ENCODE data around the gene CCDC88C. TPM values are rescaled to one million over a fixed set of nuclear protein-coding genes. Genes with fewer than 3 reads are reported as not detected.

CCDC88C gene
- total RNA-seq, 2 donors from 2014 or later = 98.8 to 113 TPM

DNA sequence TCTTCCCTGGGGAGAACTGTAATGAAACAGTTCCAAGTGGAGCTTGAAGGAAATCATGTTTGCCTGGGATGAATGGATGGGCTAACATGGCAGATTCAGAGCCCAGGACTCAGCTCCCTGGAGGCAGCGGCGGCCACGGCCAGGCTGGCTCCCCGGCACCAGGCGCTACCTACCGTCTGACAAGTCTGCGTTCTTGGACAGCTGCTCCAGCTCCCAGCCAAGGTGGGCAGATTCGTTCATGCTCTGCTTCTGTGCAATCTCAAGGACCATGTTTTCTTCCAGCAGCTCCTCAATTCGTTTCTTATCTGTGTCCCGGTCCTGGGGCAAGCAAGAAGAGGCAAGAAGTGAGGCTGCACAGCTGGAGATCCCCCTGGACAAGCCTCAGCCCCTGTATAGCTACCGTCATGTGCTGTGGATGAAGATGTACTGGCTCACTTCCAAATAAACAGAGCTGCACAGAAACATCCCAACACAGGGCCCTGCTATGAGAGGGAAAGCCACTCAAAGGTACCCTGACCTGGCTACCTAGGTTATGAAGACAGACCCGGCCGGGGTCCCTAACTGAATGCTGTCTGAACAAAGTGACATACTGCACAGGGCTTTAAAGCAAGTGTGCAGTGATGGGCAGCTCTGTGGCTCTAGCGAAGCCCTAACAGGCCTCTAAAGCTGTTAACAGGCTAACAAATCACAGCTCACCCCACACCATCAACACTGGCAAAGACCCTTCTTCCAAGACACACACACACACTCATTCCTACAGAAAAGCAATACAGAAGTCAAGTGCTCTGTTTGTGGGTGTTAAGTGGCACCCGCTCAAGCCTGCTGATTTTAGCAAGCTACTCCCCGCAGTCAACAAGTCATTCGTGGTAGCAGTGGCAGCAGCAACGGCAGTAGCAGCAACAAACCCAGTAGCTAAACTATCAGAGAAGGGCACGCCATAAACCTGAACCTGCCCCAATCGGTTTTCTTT, 92.7 kb downstream of the CCDC88C start:
- Mint-ChIP-seq H3K36me3 (peaks cover 30% of the 10 kb centered on the region in 2 donors), H3K27ac (peak overlapping the region; percentile 97), H3K9me3 (no peaks in the 10 kb centered on the region)
- no peak for ATAC-seq
- DNase-seq (ENCODE audit: low spot score in 2 of 2) = no peak

- H3K36me3 Mint-ChIP-seq = peaks cover 30 to 34% of the 10 kb centered on the region in 2 donors
- ATAC-seq (peak; percentile 84 to 89), DNase-seq (ENCODE audit: low spot score in 2 of 2) (peak; percentile 90 to 98)
Observed at GRCh38 chr14:91323671-91324605, 93.7 kb downstream of the CCDC88C start.

DNA sequence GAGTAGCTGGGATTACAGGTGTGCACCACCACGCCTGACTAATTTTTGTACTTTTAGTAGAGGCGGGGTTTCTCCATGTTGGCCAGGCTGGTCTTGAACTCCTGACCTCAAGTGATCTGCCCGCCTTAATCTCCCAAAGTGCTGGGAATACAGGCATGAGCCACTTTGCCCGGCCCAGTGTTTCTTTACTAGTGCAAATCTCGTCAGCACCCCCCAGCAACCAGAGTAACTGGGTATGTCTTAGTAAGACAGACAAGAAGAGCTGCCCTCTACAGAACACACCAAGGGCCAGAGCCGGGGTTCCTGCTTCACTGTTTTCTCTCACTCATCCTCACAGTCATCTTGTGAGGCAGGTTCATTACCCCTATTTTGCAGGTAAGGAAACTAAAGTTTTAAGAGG, 94.6 kb downstream of the CCDC88C start:
- DNase-seq (ENCODE audit: low spot score in 2 of 2) = no peak
- peak overlapping the region; percentile 97 for H3K27ac Mint-ChIP-seq
- ATAC-seq = no peak
- no peaks in the 10 kb centered on the region for H3K9me3 Mint-ChIP-seq
- H3K36me3 Mint-ChIP-seq = peaks cover 36 to 40% of the 10 kb centered on the region in 2 donors

More at GRCh38 chr14:91323671-91324605, 93.7 kb downstream of the CCDC88C start:
- peak overlapping the region; percentile 97 for H3K27ac Mint-ChIP-seq
- no peaks in the 10 kb centered on the region for H3K9me3 Mint-ChIP-seq

DNA sequence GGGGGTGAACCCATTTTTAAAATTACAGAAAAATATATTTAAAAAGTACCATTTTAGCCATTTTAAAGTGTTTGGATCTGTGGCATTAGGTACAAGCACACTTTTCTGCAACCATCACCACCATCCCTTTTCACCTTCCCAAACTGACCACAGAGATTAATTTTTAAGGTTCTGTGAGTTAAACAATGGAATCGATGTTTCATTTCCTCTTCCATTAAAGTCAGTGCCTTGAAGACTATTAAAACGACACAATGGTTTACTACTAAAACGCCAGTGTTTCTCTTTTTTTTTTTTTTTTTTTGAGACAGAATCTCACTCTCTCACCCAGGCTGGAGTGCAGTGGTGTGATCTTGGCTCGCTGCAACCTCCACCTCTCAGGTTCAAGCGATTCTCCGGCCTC, 95.0 kb downstream of the CCDC88C start:
- Mint-ChIP-seq H3K27ac (peak overlapping the region in 1 of 2 donors; percentile 97), H3K36me3 (peaks cover 37 to 44% of the 10 kb centered on the region in 2 donors), H3K9me3 (no peaks in the 10 kb centered on the region)
- ATAC-seq (no peak), DNase-seq (ENCODE audit: low spot score in 2 of 2) (no peak)

- peaks cover 39 to 55% of the 10 kb centered on the region in 2 donors for H3K36me3 Mint-ChIP-seq
- DNase-seq (ENCODE audit: low spot score in 2 of 2) = no peak
- no peak for ATAC-seq
- H3K27ac Mint-ChIP-seq = peak overlapping the region in 1 of 2 donors; percentile 62
- no peaks in the 10 kb centered on the region for H3K9me3 Mint-ChIP-seq
Observed at GRCh38 chr14:91321131-91321530, 96.5 kb downstream of the CCDC88C start.

GRCh38 chr14:91320266-91320665, 97.4 kb downstream of the CCDC88C start:
- Mint-ChIP-seq H3K9me3 (no peaks in the 10 kb centered on the region), H3K27ac (peak overlapping the region; percentile 18 to 72), H3K36me3 (peaks cover 43 to 56% of the 10 kb centered on the region in 2 donors)
- ATAC-seq (no peak), DNase-seq (ENCODE audit: low spot score in 2 of 2) (no peak)

GRCh38 chr14:91318911-91319310, 98.7 kb downstream of the CCDC88C start:
- ATAC-seq (no peak), DNase-seq (ENCODE audit: low spot score in 2 of 2) (no peak)
- Mint-ChIP-seq H3K9me3 (no peaks in the 10 kb centered on the region), H3K36me3 (peaks cover 44 to 54% of the 10 kb centered on the region in 2 donors), H3K27ac (no peak overlapping the region)

GRCh38 chr14:91317381-91318308, 100.0 kb downstream of the CCDC88C start:
- peak; percentile 73 to 83 for DNase-seq (ENCODE audit: low spot score in 2 of 2)
- Mint-ChIP-seq H3K9me3 (no peaks in the 10 kb centered on the region), H3K36me3 (peaks cover 49 to 59% of the 10 kb centered on the region in 2 donors), H3K27ac (peak overlapping the region; percentile 87 to 96)
- peak; percentile 65 to 66 for ATAC-seq

GRCh38 chr14:91316761-91317160, 100.9 kb downstream of the CCDC88C start:
- H3K9me3 Mint-ChIP-seq = no peaks in the 10 kb centered on the region
- H3K36me3 Mint-ChIP-seq = peaks cover 44 to 61% of the 10 kb centered on the region in 2 donors
- ATAC-seq (no peak), DNase-seq (ENCODE audit: low spot score in 2 of 2) (no peak)
- peak overlapping the region; percentile 87 to 97 for H3K27ac Mint-ChIP-seq

GRCh38 chr14:91315844-91316267, 101.8 kb downstream of the CCDC88C start:
- Mint-ChIP-seq H3K9me3 (no peaks in the 10 kb centered on the region), H3K27ac (peak overlapping the region; percentile 87 to 97), H3K36me3 (peaks cover 43 to 68% of the 10 kb centered on the region in 2 donors)
- peak; percentile 77 to 79 for ATAC-seq
- DNase-seq (ENCODE audit: low spot score in 2 of 2) = peak; percentile 77 to 91

DNA sequence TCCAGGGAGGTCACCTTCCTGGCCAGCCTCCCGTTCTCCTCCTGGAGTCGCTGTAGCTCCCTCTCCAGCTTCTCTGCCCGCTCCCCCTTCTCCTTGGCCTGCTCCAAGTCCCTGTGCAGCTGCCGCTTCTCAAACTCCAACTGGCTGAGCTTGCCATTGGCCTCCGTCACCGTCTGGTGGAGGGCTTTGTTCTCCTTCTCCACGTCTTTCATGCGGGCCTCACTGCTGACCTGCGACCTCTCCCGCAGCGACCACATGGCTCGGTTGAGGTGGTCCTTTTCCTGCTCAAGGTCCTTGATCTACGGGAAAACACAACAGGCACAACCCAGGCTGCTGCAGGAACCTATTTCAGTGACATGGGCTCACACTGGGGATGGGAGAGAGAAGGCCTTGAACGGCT, 103.8 kb downstream of the CCDC88C start:
- H3K27ac Mint-ChIP-seq = peak overlapping the region; percentile 82 to 89
- DNase-seq (ENCODE audit: low spot score in 2 of 2) (no peak), ATAC-seq (no peak)
- peaks cover 49 to 69% of the 10 kb centered on the region in 2 donors for H3K36me3 Mint-ChIP-seq
- no peaks in the 10 kb centered on the region for H3K9me3 Mint-ChIP-seq

DNA sequence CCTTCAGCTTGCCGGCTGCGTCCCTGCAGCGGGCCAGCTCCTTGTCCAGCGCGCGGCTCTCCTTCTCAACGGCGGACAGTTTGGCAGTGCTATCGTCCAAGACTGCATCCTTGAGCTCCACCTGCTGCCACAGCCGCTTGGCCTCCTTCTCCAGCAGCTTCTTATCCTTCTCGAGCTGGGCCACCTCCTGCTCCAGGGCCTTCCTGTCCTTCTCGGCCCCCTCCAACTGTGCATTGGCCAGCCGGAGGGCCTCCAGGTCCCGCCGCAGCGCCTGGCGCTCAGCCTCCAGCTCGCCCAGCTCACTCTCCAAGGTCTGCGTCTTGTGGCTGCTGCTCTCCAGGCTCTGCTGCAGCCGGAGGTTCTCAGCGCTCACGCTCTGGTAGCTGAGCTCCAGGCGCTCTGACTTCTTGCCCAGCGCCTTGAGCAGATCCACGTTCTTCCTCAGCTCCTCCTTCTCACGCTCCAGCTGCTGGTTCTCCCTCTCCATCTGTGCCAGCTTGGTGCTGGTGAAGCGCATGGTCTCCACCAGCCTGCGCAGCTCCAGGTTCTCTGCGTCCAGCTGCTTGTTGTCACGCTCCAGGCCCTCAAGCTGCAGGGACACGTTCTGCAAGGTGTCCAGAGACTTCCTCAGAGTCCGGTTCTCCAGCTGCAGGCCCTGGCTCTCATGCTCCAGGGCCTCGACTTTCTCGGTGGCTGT, 104.3 kb downstream of the CCDC88C start:
- ATAC-seq (no peak), DNase-seq (ENCODE audit: low spot score in 2 of 2) (no peak)
- Mint-ChIP-seq H3K9me3 (no peaks in the 10 kb centered on the region), H3K27ac (peak overlapping the region; percentile 82 to 89), H3K36me3 (peaks cover 49 to 68% of the 10 kb centered on the region in 2 donors)

GRCh38 chr14:91311284-91311662, 106.3 kb downstream of the CCDC88C start:
- H3K9me3 Mint-ChIP-seq = no peaks in the 10 kb centered on the region
- peak overlapping the region; percentile 72 to 73 for H3K27ac Mint-ChIP-seq
- peaks cover 52 to 63% of the 10 kb centered on the region in 2 donors for H3K36me3 Mint-ChIP-seq
- peak; percentile 19 to 44 for ATAC-seq
- no peak for DNase-seq (ENCODE audit: low spot score in 2 of 2)

DNA sequence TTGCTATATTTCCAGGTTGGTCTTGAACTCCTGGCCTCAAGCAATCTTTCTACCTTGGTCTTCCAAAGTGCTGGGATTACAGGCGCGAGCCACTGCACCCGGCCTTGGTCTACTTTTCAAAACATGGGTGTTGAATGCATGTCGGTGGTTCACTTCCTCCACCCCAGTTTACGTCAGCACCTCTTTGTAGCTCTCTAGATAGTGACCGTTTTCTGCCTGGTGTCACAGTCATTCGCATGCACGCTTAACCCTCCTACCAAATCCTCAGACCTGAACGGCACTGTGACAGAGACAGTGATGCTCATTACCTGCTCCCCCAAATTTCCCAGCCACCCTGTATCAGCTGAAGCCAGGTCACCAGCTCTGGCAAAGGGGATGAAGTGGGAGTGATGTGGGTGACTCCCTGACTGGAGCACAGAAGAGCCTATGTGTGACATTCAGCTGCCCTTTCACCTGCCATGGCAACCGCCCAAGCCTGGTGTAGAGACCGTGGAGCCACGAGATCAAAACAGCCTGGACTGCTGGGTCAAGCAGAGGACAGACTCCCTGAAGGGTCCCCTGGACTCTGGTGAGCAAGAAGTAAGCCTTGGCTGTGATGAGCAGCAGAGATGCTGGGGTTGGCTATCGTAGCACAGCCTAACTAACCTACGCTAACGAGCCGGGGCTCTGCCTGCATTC, 106.9 kb downstream of the CCDC88C start:
- peak overlapping the region; percentile 72 to 73 for H3K27ac Mint-ChIP-seq
- H3K9me3 Mint-ChIP-seq = no peaks in the 10 kb centered on the region
- no peak for DNase-seq (ENCODE audit: low spot score in 2 of 2)
- peak; percentile 47 to 70 for ATAC-seq
- H3K36me3 Mint-ChIP-seq = peaks cover 52 to 59% of the 10 kb centered on the region in 2 donors

All from activated naive CD4-positive, alpha-beta T cell treated with anti-CD3 and anti-CD28 coated beads, Interleukin-2, amount 50 U/mL, for 72 hours (primary cell).